H7 (cell line): ENCODE data around the gene RRP1B. TPM values are rescaled to one million over a fixed set of nuclear protein-coding genes. Genes with fewer than 3 reads are reported as not detected.
A peak's percentile ranks its signal among the peaks of the same experiment; 100 is the strongest.
"Not testable (repeated sequence)": the region's sequence is repeated elsewhere in the genome, so short reads cannot be mapped to it uniquely, and the experiment has no call there.

Experiments used
- DNase-seq: peaks from one replicate; pipeline ENCODE4 v3.0.0; 2012
- H3K27me3 ChIP-seq: 2 replicates; pipeline ENCODE4 v1.6.0; 2011; ENCODE audit warnings: mild to moderate bottlenecking, low read length; ENCODE audit not compliant: control insufficient read depth, insufficient read depth
- H3K36me3 ChIP-seq: replicated peaks from 2 replicates; pipeline ENCODE4 v1.5.1; 2011; ENCODE audit warnings: low read length; ENCODE audit not compliant: control insufficient read depth, insufficient read depth
- H3K4me3 ChIP-seq: 2 replicates; pipeline ENCODE4 v1.5.1; 2011; ENCODE audit warnings: low read depth, mild to moderate bottlenecking, control low read depth, low read length, moderate library complexity; ENCODE audit not compliant: insufficient read depth
- total RNA-seq: library from RNA; depleted of rRNA; stranded (reverse); fragments of >200 nt; shearing (Covaris generic); gene quantifications from 2 replicates; pipeline ENCODE4 v1.2.3, GENCODE V29; 2014

RRP1B gene
- total RNA-seq, 1 experiment from 2014 or later = 63.9 TPM

DNA sequence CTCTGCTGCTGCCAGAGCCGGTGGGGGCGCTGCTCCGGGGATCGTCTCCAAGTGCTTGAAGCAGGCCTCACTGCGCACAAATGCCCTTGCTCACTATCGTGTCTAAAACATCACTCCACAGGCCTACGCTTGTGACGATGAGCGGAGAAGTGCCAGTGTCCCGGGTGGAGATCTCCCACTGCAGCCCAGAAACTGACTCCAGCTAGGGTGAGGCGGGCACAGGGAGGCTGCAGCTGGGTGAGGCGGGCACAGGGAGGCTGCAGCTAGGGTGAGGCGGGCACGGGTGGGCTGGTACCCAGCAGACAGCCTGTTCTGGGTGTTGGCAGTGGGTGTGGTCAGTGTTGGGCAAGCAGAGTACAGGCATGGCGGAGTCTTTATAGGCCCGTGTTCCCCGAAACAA lies 36.9 kb downstream of the RRP1B start:
- no peak for DNase-seq
- no peaks in the 10 kb centered on the region for H3K27me3 ChIP-seq
- peaks cover 20% of the 10 kb centered on the region for H3K36me3 ChIP-seq
- H3K4me3 ChIP-seq = no peak overlapping the region

GRCh38 chr21:43697758-43698643 lies 38.6 kb downstream of the RRP1B start:
- no peak overlapping the region for H3K4me3 ChIP-seq
- DNase-seq = no peak
- H3K36me3 ChIP-seq = peaks cover 11% of the 10 kb centered on the region
- H3K27me3 ChIP-seq = no peaks in the 10 kb centered on the region

DNA sequence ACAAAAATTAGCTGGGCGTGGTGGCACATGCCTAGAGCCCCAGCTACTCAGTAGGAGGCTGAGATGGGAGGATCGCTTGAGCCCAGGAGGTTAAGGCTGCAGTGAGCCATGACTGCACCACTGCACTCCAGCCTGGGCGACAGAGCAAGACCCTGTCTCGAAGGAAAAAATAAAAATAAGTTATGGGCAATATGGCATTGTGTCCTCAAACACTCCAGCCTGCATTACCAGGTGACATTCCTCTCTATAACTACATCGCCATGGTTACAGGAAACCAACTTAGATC lies 40.1 kb downstream of the RRP1B start:
- H3K36me3 ChIP-seq, DNase-seq, H3K27me3 ChIP-seq, H3K4me3 ChIP-seq: not testable (repeated sequence)

GRCh38 chr21:43699933-43700599 lies 40.7 kb downstream of the RRP1B start:
- no peak overlapping the region for H3K4me3 ChIP-seq
- no peaks in the 10 kb centered on the region for H3K27me3 ChIP-seq
- no peak for DNase-seq
- H3K36me3 ChIP-seq = peaks cover 1% of the 10 kb centered on the region; the same call in 1 of the 2 replicates

DNA sequence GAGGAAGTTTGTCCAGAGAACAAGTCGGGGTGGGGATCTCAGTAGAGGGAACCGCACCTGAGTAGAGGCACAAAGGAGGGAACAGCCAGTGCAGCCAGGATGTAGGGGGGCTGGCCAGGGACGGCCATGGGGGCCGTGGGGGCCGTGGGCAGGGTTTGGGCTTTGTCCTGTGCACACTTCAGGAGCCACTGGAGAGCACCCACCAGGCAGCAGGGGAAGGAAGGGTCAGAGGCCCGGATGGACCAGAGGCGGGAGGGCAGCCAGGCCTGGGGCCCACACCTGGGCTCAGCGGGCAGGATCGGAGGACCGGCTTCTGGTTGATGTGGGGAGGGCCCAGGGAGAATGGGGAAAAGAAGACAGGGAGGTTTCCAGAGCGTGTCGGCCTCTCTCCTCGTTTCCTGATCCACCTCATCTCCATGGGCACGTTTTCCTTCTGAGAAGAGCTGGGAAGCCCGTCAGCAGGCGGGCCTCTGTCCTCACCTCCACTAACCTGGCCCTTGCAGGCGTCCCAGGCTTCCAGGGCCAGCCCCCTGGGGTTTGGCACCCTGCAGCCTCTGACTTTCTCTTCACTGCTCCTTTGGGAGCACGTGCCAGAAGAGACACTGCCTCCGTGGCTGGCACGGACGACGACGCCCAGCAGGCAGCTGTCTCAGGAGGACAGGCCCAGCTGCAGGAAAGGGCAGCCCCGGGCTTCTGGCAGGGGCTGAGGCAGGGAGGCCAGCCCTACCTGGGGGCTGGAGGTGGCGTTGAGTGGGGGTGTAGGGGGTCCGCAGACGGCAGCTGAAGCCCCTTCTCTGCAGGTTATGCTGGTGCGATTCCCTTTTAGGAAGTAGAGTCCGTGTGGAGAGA lies 42.8 kb downstream of the RRP1B start:
- Histone ChIP-seq H3K4me3 (no peak overlapping the region), H3K36me3 (no peaks in the 10 kb centered on the region), H3K27me3 (no peaks in the 10 kb centered on the region)
- peak; percentile 64 for DNase-seq

- Histone ChIP-seq H3K4me3 (no peak overlapping the region), H3K27me3 (no peaks in the 10 kb centered on the region), H3K36me3 (no peaks in the 10 kb centered on the region)
- no peak for DNase-seq
These were observed 43.4 kb downstream of the RRP1B start for GRCh38 chr21:43702785-43703034.

- Histone ChIP-seq H3K4me3 (no peak overlapping the region), H3K27me3 (no peaks in the 10 kb centered on the region), H3K36me3 (no peaks in the 10 kb centered on the region)
- DNase-seq = peak; percentile 83
These were observed 43.9 kb downstream of the RRP1B start for GRCh38 chr21:43703035-43703880.

DNA sequence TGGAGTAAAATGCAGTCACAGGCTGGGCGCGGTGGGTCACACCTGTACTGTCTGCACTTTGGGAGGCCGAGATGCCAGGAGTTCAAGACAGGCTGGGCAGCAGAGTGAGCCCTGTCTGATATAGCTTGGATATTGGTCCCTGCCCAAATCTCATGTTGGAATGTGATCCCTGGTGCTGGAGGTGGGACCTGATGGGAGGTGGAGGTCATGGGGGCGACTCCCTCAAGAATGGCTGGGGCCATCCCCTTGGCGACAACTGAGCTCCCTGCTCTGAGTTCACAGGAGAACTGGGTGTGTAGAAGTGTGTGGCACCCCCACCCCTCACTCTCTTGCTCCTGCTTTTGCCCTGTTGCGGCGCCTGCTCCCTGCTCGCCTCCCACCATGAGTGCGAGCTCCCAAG lies 48.1 kb downstream of the RRP1B start:
- Histone ChIP-seq H3K4me3 (no peak overlapping the region), H3K27me3 (no peaks in the 10 kb centered on the region), H3K36me3 (no peaks in the 10 kb centered on the region)
- DNase-seq = no peak

DNA sequence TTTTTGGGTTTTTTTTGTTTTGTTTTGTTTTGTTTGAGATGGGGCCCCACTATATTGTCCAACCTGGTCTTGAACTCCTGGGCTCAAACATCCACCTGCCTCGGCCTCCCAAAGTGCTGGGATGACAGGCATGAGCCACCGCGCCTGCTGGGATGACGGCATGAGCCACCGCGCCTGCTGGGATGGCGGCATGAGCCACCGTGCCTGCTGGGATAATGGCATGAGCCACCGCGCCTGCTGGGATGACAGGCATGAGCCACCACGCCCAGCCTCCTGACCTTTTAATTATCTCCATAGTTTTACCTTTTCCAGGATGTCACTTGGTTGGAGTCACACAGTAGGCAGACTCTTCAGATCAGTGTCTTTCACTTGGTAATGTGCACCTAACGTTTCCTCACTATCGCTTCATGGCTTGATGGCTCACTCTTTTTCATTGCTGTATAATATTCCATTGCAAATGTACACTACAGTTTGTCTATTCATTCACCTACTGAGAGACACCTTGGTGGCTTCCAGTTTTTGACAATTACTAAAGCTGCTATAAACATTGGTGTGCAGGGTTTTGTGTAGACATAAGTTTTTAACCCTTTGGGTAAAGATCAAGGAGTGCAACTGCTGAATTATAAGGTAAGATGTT lies 49.5 kb downstream of the RRP1B start:
- no peak for DNase-seq
- no peak overlapping the region for H3K4me3 ChIP-seq
- no peaks in the 10 kb centered on the region for H3K27me3 ChIP-seq
- H3K36me3 ChIP-seq = no peaks in the 10 kb centered on the region

GRCh38 chr21:43712268-43712942 lies 53.0 kb downstream of the RRP1B start:
- Histone ChIP-seq H3K27me3 (no peaks in the 10 kb centered on the region; the same call in 1 of the 2 replicates), H3K36me3 (no peaks in the 10 kb centered on the region), H3K4me3 (no peak overlapping the region)
- DNase-seq = peak; percentile 57

DNA sequence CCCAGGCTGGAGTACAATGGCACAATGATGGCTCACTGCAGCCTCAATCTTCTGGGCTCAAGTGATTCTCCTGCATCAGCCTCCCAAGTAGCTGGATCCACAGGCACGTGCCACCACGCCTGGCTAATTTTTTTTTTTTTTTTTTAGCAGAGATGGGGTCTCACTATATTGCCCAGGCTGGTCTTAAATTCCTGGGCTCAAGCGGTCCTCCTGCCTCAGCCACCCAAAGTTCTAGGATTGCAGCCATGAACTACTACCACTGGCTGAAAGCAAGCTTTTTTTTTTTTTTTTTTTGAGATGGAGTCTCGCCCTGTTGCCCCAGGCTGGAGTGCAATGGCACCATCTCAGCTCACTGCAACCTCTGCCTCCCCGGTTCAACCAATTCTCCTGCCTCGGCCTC lies 53.8 kb downstream of the RRP1B start:
- not testable (repeated sequence) for H3K4me3 ChIP-seq, H3K36me3 ChIP-seq, H3K27me3 ChIP-seq, DNase-seq

DNA sequence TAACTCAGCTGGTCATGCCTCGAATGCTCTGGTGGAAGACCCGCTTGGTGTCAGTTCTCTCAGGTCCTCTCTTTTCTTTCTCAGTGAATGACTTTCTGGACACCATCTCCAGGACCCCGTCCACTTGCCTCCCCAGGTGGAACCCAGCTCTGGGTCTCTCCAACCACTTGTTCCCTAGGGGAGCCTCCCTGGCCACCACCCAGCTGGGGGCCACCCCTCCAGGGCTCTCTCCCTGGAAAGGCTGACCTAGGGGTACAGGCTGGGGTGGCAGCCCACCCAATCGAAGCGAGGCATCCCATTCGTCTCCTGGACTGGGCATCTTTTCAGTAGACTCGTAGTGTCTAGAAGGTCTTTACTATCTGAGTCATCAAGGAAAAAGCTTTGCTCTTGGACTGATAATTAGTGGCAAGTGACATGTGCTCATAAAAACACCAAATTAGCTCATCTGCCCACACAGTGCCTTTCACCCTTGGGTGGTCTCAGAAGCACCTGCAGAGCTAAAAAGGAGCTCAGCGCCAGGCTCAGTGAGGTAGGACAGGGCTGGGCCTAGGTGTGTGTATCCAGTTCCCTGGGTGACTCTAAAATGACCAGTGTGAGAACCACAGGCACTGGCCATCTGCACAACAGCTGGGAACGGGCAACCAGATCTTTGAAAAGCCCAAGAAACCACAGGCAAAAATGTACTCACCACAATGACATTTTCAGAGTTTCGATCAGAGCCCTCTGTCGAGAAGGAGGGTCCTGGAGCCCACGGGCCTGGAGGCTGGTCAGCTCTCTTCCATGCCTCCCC lies 57.2 kb downstream of the RRP1B start:
- H3K36me3 ChIP-seq = no peaks in the 10 kb centered on the region

More for the DNA sequence above, 57.2 kb downstream of the RRP1B start:
- no peak for DNase-seq
- Histone ChIP-seq H3K4me3 (no peak overlapping the region), H3K27me3 (peaks cover 6% of the 10 kb centered on the region)
